ENCODE results near the gene SOX6. TPM values are rescaled to one million over a fixed set of nuclear protein-coding genes. Genes with fewer than 3 reads are reported as not detected.
A peak's percentile ranks its signal among the peaks of the same experiment; 100 is the strongest.

SOX6 gene
- polyA plus RNA-seq, 1 donor (not counting 4 experiments of a cell fraction or from before 2014, with no cell fraction given): 6.0 TPM

GRCh38 chr11:16114431-16114830 lies 241.9 kb downstream of the SOX6 start:
- Histone ChIP-seq H3K27ac (ENCODE audit: control insufficient read depth, insufficient read depth, low read length) (peak overlapping the region; percentile 15), H4K20me1 (ENCODE audit: control insufficient read depth, extremely low read depth, insufficient read depth, low read length) (no peaks in the 10 kb centered on the region), H3K4me1 (ENCODE audit: control insufficient read depth, extremely low read depth, insufficient read depth, low read length) (peaks cover 37% of the 10 kb centered on the region), H3K9me3 (ENCODE audit: control insufficient read depth, low read depth, low read length) (no peaks in the 10 kb centered on the region), H3K9ac (ENCODE audit: control insufficient read depth, extremely low read depth, insufficient read depth, low read length) (no peak overlapping the region), H3K79me2 (ENCODE audit: control insufficient read depth, insufficient read depth, low read length) (no peaks in the 10 kb centered on the region), H3K36me3 (ENCODE audit: control insufficient read depth in 2 of 2, extremely low read depth in 1 of 2, insufficient read depth in 2 of 2, low read length in 2 of 2) (no peaks in the 10 kb centered on the region), H3K4me3 (ENCODE audit: control insufficient read depth in 2 of 3, extremely low read depth in 1 of 3, insufficient read depth in 2 of 3, low read depth in 1 of 3, low read length in 3 of 3) (no peak overlapping the region), H2AFZ (ENCODE audit: control insufficient read depth, low read length) (no peak overlapping the region), H3K27me3 (ENCODE audit: control insufficient read depth, extremely low read depth, insufficient read depth, low read length) (no peaks in the 10 kb centered on the region), H3K4me2 (ENCODE audit: control insufficient read depth, extremely low read depth, insufficient read depth, low read depth, low read length) (peak overlapping the region; percentile 41), H3K9me1 (ENCODE audit: control insufficient read depth, extremely low read depth, insufficient read depth, low read length) (no peaks in the 10 kb centered on the region)
- dilution Hi-C loops (cut with MboI; ENCODE audit: extremely low pct_ligation_motif_present, low sequenced_read_pairs): no loop called here
- FAIRE-seq (peak; percentile 58), DNase-seq (ENCODE audit: low read depth, low spot score) (no peak)
- TF ChIP-seq EZH2 (IDR thresholded peaks at IDR 0.05; ENCODE audit: low read length): no peak
- TF ChIP-seq, protein P1, sequence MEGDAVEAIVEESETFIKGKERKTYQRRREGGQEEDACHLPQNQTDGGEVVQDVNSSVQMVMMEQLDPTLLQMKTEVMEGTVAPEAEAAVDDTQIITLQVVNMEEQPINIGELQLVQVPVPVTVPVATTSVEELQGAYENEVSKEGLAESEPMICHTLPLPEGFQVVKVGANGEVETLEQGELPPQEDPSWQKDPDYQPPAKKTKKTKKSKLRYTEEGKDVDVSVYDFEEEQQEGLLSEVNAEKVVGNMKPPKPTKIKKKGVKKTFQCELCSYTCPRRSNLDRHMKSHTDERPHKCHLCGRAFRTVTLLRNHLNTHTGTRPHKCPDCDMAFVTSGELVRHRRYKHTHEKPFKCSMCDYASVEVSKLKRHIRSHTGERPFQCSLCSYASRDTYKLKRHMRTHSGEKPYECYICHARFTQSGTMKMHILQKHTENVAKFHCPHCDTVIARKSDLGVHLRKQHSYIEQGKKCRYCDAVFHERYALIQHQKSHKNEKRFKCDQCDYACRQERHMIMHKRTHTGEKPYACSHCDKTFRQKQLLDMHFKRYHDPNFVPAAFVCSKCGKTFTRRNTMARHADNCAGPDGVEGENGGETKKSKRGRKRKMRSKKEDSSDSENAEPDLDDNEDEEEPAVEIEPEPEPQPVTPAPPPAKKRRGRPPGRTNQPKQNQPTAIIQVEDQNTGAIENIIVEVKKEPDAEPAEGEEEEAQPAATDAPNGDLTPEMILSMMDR (optimal IDR thresholded peaks at IDR 0.05 in 1 of 3, IDR thresholded peaks at IDR 0.05 in 1 of 3, conservative IDR thresholded peaks at IDR 0.05 in 1 of 3; ENCODE audit: extremely low read depth in 1 of 3, insufficient read depth in 2 of 3, low read length in 3 of 3): no peak

- Histone ChIP-seq H3K9me1 (ENCODE audit: control insufficient read depth, extremely low read depth, insufficient read depth, low read length) (no peaks in the 10 kb centered on the region), H3K79me2 (ENCODE audit: control insufficient read depth, insufficient read depth, low read length) (no peaks in the 10 kb centered on the region), H2AFZ (ENCODE audit: control insufficient read depth, low read length) (peak overlapping the region; percentile 1), H3K27ac (ENCODE audit: control insufficient read depth, insufficient read depth, low read length) (no peak overlapping the region), H3K36me3 (ENCODE audit: control insufficient read depth in 2 of 2, extremely low read depth in 1 of 2, insufficient read depth in 2 of 2, low read length in 2 of 2) (no peaks in the 10 kb centered on the region), H3K27me3 (ENCODE audit: control insufficient read depth, extremely low read depth, insufficient read depth, low read length) (no peaks in the 10 kb centered on the region), H3K9me3 (ENCODE audit: control insufficient read depth, low read depth, low read length) (no peaks in the 10 kb centered on the region), H4K20me1 (ENCODE audit: control insufficient read depth, extremely low read depth, insufficient read depth, low read length) (no peaks in the 10 kb centered on the region), H3K4me2 (ENCODE audit: control insufficient read depth, extremely low read depth, insufficient read depth, low read depth, low read length) (peak overlapping the region; percentile 77), H3K4me3 (ENCODE audit: control insufficient read depth in 2 of 3, extremely low read depth in 1 of 3, insufficient read depth in 2 of 3, low read depth in 1 of 3, low read length in 3 of 3) (peak overlapping the region in 2 of 3 experiments; percentile 22 to 35), H3K4me1 (ENCODE audit: control insufficient read depth, extremely low read depth, insufficient read depth, low read length) (peaks cover 37% of the 10 kb centered on the region), H3K9ac (ENCODE audit: control insufficient read depth, extremely low read depth, insufficient read depth, low read length) (peak overlapping the region; percentile 2)
- dilution Hi-C loops (cut with MboI; ENCODE audit: extremely low pct_ligation_motif_present, low sequenced_read_pairs): no loop called here
- TF ChIP-seq, protein P1 (optimal IDR thresholded peaks at IDR 0.05 in 1 of 3, IDR thresholded peaks at IDR 0.05 in 1 of 3, conservative IDR thresholded peaks at IDR 0.05 in 1 of 3; ENCODE audit: extremely low read depth in 1 of 3, insufficient read depth in 2 of 3, low read length in 3 of 3): no peak
- no peak for TF ChIP-seq EZH2 (IDR thresholded peaks at IDR 0.05; ENCODE audit: low read length)
- FAIRE-seq (no peak), DNase-seq (ENCODE audit: low read depth, low spot score) (no peak)
Observed at GRCh38 chr11:16111690-16112089, 244.7 kb downstream of the SOX6 start.

Data from keratinocyte (primary cell).